Measurements from ENCODE around the gene SUSD2. TPM values are rescaled to one million over a fixed set of nuclear protein-coding genes. Genes with fewer than 3 reads are reported as not detected.

The SUSD2 gene
- total RNA-seq, 2 experiments from 2014 or later, result 1.0 to 1.1 TPM

- Mint-ChIP-seq H3K27ac (no peak overlapping the region), H3K27me3 (peaks cover 2% of the 10 kb centered on the region), H3K4me3 (no peak overlapping the region), H3K36me3 (ENCODE audit: low read depth) (no peaks in the 10 kb centered on the region), H3K4me1 (no peaks in the 10 kb centered on the region), H3K9me3 (no peaks in the 10 kb centered on the region)
- POLR2A ChIA-PET, result no interaction called here
- DNase-seq, result no peak
- CTCF ChIA-PET, result interaction anchor here (0.7 to 2.3 kb wide), 4 partner anchors 14 to 27 kb away, joined by 3 to 11 read pairs (median 6); no protein-coding TSS in a partner anchor
Observed at GRCh38 chr22:24217384-24217783, 36.1 kb downstream of the SUSD2 start.

- H3K27ac Mint-ChIP-seq, result no peak overlapping the region
- POLR2A ChIA-PET, result interaction anchor here (0.6 kb wide), 1 partner anchor 15 kb away, joined by 3 read pairs; no protein-coding TSS in a partner anchor
- no peak for DNase-seq
- peaks cover 2% of the 10 kb centered on the region for H3K9me3 Mint-ChIP-seq
- CTCF ChIA-PET, result interaction anchor here (1.2 kb wide), 1 partner anchor 19 kb away, joined by 3 read pairs; no protein-coding TSS in a partner anchor
- H3K4me3 Mint-ChIP-seq, result no peak overlapping the region
- no peaks in the 10 kb centered on the region for H3K36me3 Mint-ChIP-seq (ENCODE audit: low read depth)
- H3K4me1 Mint-ChIP-seq, result no peaks in the 10 kb centered on the region
- H3K27me3 Mint-ChIP-seq, result peaks cover 2% of the 10 kb centered on the region
Observed at GRCh38 chr22:24219750-24220149, 38.5 kb downstream of the SUSD2 start.

GRCh38 chr22:24224468-24224867 lies 43.2 kb downstream of the SUSD2 start:
- ChIA-PET POLR2A (no interaction called here), CTCF (interaction anchor here (2.6 kb wide), 1 partner anchor 35 kb away, joined by 6 read pairs; no protein-coding TSS in a partner anchor)
- H3K36me3 Mint-ChIP-seq (ENCODE audit: low read depth), result no peaks in the 10 kb centered on the region

GRCh38 chr22:24225044-24225601 lies 43.8 kb downstream of the SUSD2 start:
- H3K4me3 Mint-ChIP-seq, result no peak overlapping the region
- CTCF ChIA-PET, result interaction anchor here (1.0 to 2.6 kb wide), 3 partner anchors 10 to 35 kb away, joined by 4 to 6 read pairs (median 5); no protein-coding TSS in a partner anchor
- DNase-seq, result no peak
- H3K36me3 Mint-ChIP-seq (ENCODE audit: low read depth), result no peaks in the 10 kb centered on the region
- H3K27ac Mint-ChIP-seq, result no peak overlapping the region
- H3K4me1 Mint-ChIP-seq, result no peaks in the 10 kb centered on the region
- peaks cover 2% of the 10 kb centered on the region for H3K9me3 Mint-ChIP-seq
- POLR2A ChIA-PET, result no interaction called here
- H3K27me3 Mint-ChIP-seq, result no peaks in the 10 kb centered on the region

More at GRCh38 chr22:24224468-24224867, 43.2 kb downstream of the SUSD2 start:
- no peak overlapping the region for H3K27ac Mint-ChIP-seq
- DNase-seq, result no peak
- H3K27me3 Mint-ChIP-seq, result no peaks in the 10 kb centered on the region
- no peaks in the 10 kb centered on the region for H3K4me1 Mint-ChIP-seq
- peaks cover 2% of the 10 kb centered on the region for H3K9me3 Mint-ChIP-seq
- H3K4me3 Mint-ChIP-seq, result no peak overlapping the region

GRCh38 chr22:24225951-24226350 lies 44.7 kb downstream of the SUSD2 start:
- ChIA-PET POLR2A (no interaction called here), CTCF (interaction anchor here (0.5 to 1.2 kb wide), 4 partner anchors 10 to 36 kb away, joined by 3 to 5 read pairs (median 4); no protein-coding TSS in a partner anchor)
- no peak for DNase-seq
- Mint-ChIP-seq H3K27ac (no peak overlapping the region), H3K27me3 (no peaks in the 10 kb centered on the region), H3K36me3 (ENCODE audit: low read depth) (no peaks in the 10 kb centered on the region), H3K4me1 (no peaks in the 10 kb centered on the region), H3K4me3 (no peak overlapping the region), H3K9me3 (peaks cover 2% of the 10 kb centered on the region)

GRCh38 chr22:24230911-24231656 lies 49.8 kb downstream of the SUSD2 start:
- no peaks in the 10 kb centered on the region for H3K27me3 Mint-ChIP-seq
- H3K9me3 Mint-ChIP-seq, result no peaks in the 10 kb centered on the region
- peak; percentile 68 for DNase-seq
- H3K36me3 Mint-ChIP-seq (ENCODE audit: low read depth), result no peaks in the 10 kb centered on the region
- H3K4me3 Mint-ChIP-seq, result no peak overlapping the region
- peak overlapping the region; percentile 72 for H3K27ac Mint-ChIP-seq
- ChIA-PET POLR2A (interaction anchor here (1.1 kb wide), 1 partner anchor 26 kb away, joined by 6 read pairs; no protein-coding TSS in a partner anchor), CTCF (interaction anchor here (0.6 to 3.1 kb wide), 17 partner anchors 8 to 193 kb away, joined by 3 to 24 read pairs (median 4); partner anchors contain the start of gene GGT5)
- peaks cover 3% of the 10 kb centered on the region for H3K4me1 Mint-ChIP-seq

GRCh38 chr22:24231706-24232105 lies 50.4 kb downstream of the SUSD2 start:
- POLR2A ChIA-PET, result interaction anchor here (1.1 kb wide), 1 partner anchor 26 kb away, joined by 6 read pairs; no protein-coding TSS in a partner anchor
- Mint-ChIP-seq H3K9me3 (no peaks in the 10 kb centered on the region), H3K27ac (peak overlapping the region; percentile 72), H3K36me3 (ENCODE audit: low read depth) (no peaks in the 10 kb centered on the region), H3K27me3 (no peaks in the 10 kb centered on the region), H3K4me3 (no peak overlapping the region), H3K4me1 (peaks cover 3% of the 10 kb centered on the region)
- no peak for DNase-seq
- CTCF ChIA-PET, result interaction anchor here (1.0 to 3.1 kb wide), 13 partner anchors 9 to 193 kb away, joined by 3 to 24 read pairs (median 8); partner anchors contain the start of gene GGT5

- no peaks in the 10 kb centered on the region for H3K36me3 Mint-ChIP-seq (ENCODE audit: low read depth)
- no peak overlapping the region for H3K27ac Mint-ChIP-seq
- no peaks in the 10 kb centered on the region for H3K27me3 Mint-ChIP-seq
- H3K4me1 Mint-ChIP-seq, result peaks cover 3% of the 10 kb centered on the region
- H3K9me3 Mint-ChIP-seq, result no peaks in the 10 kb centered on the region
- no peak for DNase-seq
- no peak overlapping the region for H3K4me3 Mint-ChIP-seq
- ChIA-PET POLR2A (interaction anchor here (1.1 kb wide), 1 partner anchor 27 kb away, joined by 6 read pairs; no protein-coding TSS in a partner anchor), CTCF (interaction anchor here (1.0 to 3.1 kb wide), 12 partner anchors 8 to 194 kb away, joined by 3 to 24 read pairs (median 6); partner anchors contain the start of gene GGT5)
Observed at GRCh38 chr22:24232124-24232523, 50.8 kb downstream of the SUSD2 start.

GRCh38 chr22:24232725-24233124 lies 51.4 kb downstream of the SUSD2 start:
- ChIA-PET CTCF (interaction anchor here (0.8 to 3.1 kb wide), 6 partner anchors 8 to 43 kb away, joined by 3 to 24 read pairs (median 9); partner anchors contain the start of gene GGT5), POLR2A (no interaction called here)
- H3K4me3 Mint-ChIP-seq, result no peak overlapping the region
- H3K27me3 Mint-ChIP-seq, result no peaks in the 10 kb centered on the region
- H3K36me3 Mint-ChIP-seq (ENCODE audit: low read depth), result no peaks in the 10 kb centered on the region
- no peaks in the 10 kb centered on the region for H3K9me3 Mint-ChIP-seq
- H3K4me1 Mint-ChIP-seq, result peaks cover 5% of the 10 kb centered on the region
- H3K27ac Mint-ChIP-seq, result no peak overlapping the region
- no peak for DNase-seq

- no peaks in the 10 kb centered on the region for H3K36me3 Mint-ChIP-seq (ENCODE audit: low read depth)
- H3K27me3 Mint-ChIP-seq, result no peaks in the 10 kb centered on the region
- DNase-seq, result no peak
- no peak overlapping the region for H3K4me3 Mint-ChIP-seq
- POLR2A ChIA-PET, result no interaction called here
- H3K4me1 Mint-ChIP-seq, result peaks cover 5% of the 10 kb centered on the region
- CTCF ChIA-PET, result interaction anchor here (0.8 to 2.8 kb wide), 3 partner anchors 9 to 43 kb away, joined by 5 to 24 read pairs (median 10); partner anchors contain the start of gene GGT5
- peak overlapping the region; percentile 13 for H3K27ac Mint-ChIP-seq
- no peaks in the 10 kb centered on the region for H3K9me3 Mint-ChIP-seq
Observed at GRCh38 chr22:24233235-24233634, 51.9 kb downstream of the SUSD2 start.

GRCh38 chr22:24233816-24234215 lies 52.5 kb downstream of the SUSD2 start:
- Mint-ChIP-seq H3K27me3 (no peaks in the 10 kb centered on the region), H3K36me3 (ENCODE audit: low read depth) (no peaks in the 10 kb centered on the region), H3K27ac (no peak overlapping the region), H3K4me3 (no peak overlapping the region), H3K4me1 (peaks cover 5% of the 10 kb centered on the region), H3K9me3 (no peaks in the 10 kb centered on the region)
- ChIA-PET CTCF (interaction anchor here (1.2 kb wide), 1 partner anchor 9 kb away, joined by 5 read pairs; no protein-coding TSS in a partner anchor), POLR2A (no interaction called here)
- DNase-seq, result no peak

- Mint-ChIP-seq H3K27ac (no peak overlapping the region), H3K9me3 (no peaks in the 10 kb centered on the region), H3K4me1 (peaks cover 8% of the 10 kb centered on the region), H3K4me3 (no peak overlapping the region), H3K27me3 (no peaks in the 10 kb centered on the region), H3K36me3 (ENCODE audit: low read depth) (no peaks in the 10 kb centered on the region)
- ChIA-PET CTCF (no interaction called here), POLR2A (no interaction called here)
- DNase-seq, result no peak
Observed at GRCh38 chr22:24235315-24235714, 54.0 kb downstream of the SUSD2 start.

GRCh38 chr22:24236656-24237055 lies 55.4 kb downstream of the SUSD2 start:
- Mint-ChIP-seq H3K4me3 (no peak overlapping the region), H3K27ac (no peak overlapping the region), H3K9me3 (no peaks in the 10 kb centered on the region), H3K4me1 (peaks cover 17% of the 10 kb centered on the region), H3K27me3 (no peaks in the 10 kb centered on the region), H3K36me3 (ENCODE audit: low read depth) (no peaks in the 10 kb centered on the region)
- ChIA-PET CTCF (no interaction called here), POLR2A (no interaction called here)
- DNase-seq, result no peak
